SHP77 (cell line): ENCODE measurements around the gene NRARP.

ENCODE experiments used
- DNase-seq, 2 experiments: peaks; one replicate each; lab custom pipeline; 2025; lab: John Stamatoyannopoulos, UW

The NRARP gene

DNA sequence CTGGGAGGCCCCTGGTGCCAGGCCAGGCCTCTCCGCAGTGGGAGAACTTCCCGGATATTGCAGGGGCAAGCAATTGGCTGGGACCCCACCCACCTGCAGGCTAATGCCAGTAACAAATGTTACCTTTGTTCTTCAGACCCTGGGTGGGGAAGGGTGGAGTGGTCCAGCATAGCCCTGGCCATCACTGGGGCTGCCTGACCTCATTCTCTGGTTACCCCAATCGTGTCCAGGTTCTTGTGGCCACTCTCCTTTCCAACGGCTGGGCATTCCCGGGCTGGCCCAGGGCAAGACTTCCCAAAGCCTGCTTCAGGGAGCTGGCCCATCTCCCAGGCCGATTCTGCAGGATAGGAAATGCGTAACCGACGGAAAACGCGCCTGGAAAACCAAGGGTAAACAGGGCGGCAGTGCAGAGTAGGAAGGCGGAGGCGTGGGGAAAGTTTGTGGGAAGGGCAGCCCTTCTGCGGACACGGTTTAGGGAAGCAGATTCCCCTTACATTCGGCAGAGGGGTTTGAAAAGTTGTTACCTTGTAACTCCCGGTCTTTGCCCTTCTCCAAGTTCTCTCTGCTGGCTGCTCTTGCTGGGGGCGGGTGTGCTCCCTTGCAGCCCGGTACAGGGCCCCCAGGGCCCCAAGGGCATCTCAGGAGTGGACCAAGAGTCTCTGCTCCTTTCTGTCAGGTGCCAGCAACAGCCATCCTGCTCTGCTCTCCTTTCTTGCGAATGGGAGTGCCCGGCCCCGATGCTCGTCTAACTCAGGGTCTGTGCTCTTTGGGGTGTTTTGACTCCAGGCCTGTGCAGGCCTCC, 3.5 kb downstream of the NRARP start:
- DNase-seq = no peak

DNA sequence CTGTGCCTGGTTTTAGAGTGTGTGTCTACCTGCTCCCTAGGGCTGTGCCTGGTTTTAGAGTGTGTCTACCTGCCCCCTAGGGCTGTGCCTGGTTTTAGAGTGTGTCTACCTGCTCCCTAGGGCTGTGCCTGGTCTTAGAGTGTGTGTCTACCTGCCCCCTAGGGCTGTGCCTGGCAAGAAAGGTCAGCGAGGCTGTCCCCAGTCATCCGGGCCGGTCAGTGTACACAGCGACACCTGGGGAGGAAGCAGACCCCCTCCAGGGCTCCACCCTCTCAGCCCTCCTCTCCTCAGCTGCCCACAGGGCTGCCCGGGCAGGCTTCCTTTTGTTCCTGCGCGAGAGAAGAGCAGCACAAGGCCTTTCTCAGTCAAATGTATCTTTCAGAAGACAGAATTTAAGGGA, 4.1 kb downstream of the NRARP start:
- no peak for DNase-seq

DNA sequence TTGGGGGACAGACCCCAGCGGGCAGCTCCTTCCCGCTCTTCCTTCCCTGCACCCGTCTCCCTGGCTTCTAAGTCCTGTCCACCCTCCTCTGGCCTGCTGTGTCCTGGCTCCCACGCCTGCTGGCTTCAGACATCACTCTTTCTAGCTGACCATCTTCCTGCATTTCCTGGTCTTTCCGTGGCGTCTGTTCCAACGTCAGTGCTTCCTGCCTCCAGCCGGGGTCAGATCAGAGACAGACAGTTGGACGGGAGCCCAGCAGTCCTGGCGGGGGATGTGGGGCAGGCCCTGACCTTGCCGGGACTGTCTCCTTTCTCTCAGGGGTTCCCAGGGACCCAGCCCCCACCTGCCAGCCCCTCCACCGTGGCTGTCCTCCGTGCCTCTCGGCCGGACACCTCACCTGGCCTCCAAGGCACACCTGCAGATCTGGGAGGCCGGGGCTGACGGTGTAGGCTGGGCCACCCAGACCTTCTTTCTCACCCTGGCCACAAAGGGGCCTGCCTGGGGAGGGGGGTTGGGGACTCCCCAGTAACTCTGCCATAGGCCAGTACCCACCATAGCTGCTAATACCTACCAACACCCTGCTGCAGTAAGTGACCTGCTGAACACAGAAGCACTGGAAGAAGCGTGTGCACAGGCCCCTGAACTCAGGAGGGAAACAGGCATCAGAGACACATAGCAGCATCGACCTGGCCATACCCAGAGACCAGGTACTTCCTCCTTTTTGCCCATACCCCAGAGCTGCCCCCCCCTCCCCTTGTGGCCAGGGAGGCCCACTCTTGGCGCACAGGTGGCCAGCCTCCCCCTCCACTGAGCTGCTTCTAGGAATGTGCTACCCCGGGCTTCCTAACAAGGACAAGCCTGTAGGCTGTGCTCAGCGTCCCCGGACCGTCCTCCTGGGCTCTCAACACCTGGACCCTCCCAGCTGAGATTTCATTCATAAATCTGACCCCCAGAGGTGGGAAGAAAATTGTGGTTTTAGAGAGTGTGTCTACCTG, 5.1 kb downstream of the NRARP start:
- peak; percentile 33 to 40 for DNase-seq

DNA sequence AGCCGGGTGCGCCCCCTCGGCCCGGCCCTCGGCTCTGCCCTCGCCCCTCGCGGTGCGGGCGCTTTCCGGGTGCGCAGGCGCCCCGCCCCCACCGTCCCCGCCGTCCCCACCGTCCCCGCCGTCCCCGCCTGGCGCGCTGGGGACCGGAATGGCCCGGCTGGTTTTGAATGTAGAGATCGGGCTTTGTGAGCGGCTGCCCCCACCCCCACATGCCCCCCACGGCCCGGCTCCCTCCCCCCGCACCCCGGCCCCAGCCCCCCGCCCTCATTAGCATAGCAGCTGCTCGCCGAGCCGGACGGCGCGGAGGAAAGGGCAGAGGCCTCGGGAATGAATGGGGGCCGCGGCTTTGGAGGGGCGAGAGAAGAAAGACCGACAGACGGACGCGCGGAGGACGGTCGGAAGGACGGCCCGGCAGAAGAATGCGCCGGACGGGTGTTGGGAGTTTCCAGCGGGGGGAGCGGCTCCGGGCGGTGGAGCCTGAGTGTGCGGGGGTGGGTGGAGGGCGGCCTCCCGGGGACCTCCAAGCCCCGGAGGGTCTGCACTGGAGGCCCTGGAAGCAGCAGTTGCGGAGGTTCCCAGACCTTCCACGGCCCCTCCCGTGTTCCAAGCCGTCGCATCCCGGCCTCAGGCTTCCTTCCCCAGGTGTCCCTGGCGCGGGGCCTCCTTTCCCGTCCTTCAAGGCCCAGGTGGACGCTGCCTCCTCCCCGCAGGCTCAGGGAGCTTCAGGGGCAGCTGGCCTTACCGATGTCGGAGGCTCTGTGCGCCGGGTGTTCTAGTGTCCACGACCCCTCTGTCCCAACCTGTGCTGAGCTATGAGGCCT, 6.0 kb downstream of the NRARP start:
- peak in 1 of 2 experiments; percentile 31 for DNase-seq

DNA sequence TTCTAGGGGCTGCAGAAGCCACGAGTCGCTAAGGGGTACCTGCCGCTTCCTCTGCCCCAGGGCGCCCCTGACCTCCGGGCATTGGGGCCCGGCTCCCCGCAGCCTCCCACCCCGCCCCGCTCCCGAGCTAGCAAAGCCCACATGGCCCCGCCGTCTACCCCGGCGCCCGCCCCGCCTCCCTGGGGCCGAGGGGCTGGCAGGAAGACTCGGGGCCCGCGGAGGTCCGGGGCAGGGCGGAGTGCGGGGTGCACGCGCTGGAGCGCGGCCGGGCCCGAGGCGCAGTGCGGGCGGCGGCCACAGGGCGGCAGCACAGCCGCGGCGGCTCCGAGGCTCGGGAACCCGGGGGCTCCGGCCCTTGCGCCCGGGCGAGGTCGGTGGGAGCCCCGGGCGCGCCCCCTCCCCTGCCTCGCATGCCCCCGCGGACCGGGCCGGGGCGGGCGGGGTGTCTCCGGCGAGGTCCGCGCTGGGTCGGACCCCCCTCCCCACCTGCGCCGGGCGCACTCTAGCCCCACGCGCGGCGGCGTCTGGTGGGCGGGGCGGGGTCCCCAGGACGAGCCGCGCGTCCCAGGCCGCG, 6.7 kb downstream of the NRARP start:
- no peak for DNase-seq

DNA sequence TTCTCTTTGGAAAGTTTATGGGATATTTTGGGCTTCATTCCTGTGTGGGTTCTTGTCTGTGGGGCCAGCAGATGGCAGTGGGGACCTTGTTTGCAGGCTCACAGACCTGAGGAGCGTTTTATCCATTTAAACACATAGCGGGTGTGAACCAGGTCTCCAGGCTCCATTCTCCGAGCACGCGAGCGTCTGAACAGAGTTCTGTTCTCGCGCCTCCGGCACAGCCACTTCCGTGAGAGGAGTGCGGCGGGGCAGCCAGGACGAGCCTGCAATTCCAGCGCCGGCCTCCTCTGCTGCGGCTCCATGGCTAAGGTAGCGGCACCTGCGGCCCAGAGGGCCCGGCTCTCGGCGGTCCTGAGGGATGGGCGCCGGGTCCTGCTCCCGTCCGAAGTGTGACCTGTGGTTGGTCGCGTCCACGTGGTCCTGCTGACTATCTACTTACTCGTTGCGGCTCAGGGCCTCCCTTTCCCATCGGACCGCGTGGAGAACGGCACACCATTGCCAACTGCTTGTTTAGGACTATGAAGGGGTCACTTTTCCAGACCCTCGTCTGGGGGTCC, 7.3 kb downstream of the NRARP start:
- no peak for DNase-seq

DNA sequence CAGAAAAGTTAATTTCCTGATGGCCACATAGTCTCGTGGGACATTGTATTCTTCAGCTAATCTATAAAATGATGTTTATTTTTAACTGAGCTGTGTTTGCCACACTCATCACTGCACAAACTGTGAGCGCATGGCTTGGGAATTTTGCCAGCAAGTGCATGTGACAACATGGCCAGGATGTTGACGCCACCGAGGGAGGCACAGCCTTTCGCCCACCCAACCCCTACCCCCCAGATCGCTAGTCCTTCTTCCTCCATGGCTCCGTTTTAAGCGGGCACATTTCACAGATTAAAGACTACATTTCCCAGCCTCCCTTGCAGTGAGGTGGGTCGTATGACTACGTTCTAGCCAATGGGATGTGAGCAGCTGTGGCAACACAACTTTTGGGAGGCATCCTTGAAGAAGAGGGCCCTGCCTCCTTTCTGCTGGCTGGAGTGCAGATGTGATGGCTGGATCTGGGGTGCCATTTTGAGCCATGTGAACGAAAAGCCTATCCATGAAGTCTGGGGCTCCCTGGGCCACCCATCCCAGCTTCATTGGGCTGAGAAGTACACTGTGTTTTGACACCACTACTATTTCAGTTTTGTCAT, 7.9 kb downstream of the NRARP start:
- DNase-seq = peak; percentile 66 to 78

DNA sequence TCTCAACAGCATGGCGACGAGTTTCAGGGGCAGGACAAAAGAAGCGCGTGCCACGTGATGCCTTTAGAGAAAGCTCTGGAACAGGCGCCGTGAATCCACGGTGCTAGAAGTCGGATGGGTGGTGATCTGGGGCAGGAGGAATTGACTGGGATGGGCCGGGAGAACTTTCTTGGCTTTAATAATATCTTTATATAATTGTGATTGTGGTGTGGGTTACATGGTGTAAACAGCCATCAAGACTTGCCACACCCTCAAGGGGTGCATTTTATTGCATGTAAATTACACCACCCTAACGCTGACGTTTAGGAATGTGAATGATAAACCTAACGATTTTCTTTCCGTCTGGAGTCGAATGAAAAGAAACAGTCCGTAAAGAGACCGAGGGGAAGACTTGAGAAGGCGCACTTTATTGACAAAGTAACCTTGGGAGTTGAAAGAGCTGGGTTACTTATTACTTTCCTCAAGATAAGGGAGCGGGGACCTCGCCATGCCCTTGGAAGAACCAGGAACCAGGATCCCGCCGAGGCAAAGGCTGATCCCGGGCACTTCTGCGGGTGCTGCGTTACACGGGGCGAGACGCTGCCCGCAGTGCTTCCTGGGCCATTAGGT, 8.5 kb downstream of the NRARP start:
- DNase-seq = no peak

DNA sequence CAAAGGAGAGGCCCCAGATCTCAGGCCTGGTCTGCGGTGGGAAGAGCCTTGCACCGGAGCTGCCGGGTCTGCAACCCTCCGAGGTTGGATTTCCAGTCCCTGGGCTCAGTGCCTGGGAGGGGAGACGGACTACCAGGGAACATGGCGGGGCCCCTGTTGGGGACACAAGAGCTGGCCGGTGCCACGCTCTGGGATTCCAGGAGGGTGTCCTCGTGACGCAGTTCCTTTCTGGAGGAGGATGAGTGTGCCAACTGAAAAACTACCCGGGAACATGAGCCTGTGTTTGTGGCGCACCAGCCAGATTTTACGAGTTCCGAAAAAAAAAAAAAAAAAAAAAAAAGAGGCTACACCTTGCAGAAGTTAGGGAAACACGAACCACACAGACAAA, 9.0 kb downstream of the NRARP start:
- no peak for DNase-seq

DNA sequence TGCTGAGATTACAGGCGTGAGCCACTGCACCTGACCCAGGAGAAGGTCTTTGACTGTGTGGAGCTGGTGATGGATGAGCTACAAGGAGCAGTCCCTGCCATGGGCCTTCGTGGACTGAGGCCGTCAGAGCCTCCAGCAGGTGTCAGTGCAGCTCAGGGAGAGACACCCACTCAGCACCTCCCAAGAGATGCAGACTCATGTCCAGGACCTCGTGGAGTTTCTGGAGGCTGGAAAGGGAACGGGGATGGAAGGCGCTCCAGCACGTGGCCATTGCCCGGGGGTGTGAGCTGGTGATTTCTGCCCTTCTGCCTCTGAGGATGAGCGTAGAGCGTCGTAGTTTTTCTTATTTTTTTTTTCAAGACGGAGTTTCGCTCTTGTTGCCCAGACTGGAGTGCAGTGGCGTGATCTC, 15.1 kb downstream of the NRARP start:
- DNase-seq = peak; percentile 72 to 82

DNA sequence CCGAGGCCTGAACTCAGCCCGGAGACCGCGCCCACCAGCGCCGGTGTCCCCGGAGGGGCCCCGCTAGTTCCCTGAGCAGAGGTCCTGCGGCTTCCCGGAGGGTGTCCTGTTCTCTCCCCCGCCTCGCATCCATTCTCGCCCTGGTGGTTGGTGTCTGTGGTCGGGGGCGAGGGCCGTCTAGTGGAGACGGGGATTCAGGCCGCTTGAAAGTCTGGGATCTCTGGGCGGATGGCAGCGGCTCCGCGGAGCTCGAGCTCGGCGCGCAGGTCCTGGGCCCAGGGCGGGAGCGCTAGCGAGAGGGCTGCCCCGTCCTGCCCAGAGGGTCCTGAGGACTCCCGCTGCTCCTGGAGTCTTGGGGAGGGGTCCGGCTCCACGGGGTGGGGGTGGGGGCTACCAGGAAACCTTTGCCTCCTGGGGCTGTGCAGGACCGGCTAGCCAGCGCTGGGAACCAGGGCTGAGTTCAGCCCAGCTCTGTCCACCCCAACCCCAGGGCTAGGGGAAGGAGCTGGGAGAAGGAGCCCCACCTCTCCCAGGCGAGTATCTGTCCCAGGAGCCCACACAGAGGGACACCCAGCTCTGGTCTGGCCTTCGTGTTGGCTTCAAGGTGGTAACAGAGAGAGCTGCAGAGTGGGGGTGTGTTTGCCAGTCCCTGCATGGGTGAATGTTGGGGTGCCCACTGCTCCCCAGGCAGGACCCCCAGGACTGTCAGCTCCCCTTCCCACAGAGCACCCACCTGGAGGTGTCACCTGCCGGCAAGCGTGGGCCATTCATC, 20.5 kb downstream of the NRARP start:
- DNase-seq = no peak

DNA sequence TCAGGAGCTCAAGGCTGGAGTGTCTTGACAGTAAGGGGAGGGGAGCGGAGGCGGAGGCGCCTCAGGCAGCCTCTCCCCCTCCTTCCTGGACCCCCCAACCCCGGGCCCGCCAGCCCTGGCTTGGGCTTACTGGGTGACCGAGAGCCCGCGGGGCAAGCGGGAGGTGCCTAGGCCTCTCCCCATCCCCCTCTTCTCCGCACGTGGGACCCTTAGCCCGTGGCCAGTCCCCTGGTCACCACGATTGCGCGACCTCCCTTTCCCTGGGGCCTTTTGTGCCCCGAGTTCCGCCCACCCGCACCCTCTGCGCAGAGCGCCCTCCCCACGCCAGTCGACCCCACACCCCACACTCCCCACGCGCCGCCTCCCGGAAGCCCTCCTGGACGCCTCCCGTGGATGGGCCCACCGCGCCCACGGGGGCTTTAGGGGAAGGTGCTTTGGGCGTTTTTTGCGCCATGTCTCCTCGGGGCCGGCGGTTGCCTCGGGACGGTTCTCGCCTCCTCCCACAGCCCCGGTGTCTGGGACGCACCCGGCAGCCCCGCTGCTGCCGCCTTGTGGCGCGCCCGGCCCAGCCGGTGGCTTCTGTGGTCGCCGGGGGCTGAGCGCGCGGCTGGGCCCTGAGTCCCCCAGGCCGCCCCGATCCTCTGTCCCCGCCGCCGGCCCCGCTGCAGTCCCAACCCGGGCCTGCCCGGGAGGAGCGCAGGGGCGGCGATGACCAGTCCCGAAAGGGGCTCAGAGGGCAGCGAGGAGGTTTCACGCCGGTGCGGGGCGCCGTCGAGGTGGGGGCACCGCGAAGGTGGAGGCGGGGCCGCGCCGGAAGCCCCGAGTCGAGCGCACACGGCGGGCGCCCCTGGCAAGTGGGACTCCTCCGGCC, 21.4 kb downstream of the NRARP start:
- DNase-seq = no peak

DNA sequence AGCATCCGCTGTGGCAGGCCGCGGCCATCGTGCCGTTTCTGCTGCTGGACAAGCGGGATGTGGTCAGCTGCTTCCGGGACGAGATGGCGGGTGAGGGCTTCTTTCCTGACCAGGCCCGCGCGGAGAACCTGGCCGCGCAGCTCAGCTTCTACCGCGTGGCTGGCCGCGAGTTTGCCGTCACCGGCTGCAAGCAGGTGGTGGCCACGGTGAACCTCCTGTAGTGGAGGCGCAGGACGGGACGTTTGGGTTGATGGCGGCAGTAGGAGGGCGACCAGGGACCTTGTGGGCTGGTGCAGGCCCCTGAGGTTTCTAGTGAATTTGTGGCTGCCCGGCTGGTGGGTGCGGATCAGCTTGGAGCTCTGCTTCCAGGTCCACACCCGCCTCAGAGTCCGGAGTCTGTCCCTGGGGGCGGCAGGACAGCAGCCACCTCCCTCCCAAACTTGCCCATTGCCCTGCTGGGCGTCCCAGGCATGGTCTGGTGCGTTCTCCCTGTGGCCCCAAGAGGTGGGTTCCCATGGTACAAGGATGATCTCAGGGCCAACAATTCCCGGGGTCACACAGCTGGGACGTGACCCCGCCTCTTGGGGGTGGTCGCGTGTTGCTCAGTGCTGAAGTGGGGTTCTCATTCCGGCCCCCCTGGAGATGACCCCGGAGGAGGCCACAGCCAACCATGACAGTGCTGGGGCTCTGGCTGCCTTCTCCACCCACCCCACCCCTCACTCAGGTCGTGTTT, 22.2 kb downstream of the NRARP start:
- no peak for DNase-seq

DNA sequence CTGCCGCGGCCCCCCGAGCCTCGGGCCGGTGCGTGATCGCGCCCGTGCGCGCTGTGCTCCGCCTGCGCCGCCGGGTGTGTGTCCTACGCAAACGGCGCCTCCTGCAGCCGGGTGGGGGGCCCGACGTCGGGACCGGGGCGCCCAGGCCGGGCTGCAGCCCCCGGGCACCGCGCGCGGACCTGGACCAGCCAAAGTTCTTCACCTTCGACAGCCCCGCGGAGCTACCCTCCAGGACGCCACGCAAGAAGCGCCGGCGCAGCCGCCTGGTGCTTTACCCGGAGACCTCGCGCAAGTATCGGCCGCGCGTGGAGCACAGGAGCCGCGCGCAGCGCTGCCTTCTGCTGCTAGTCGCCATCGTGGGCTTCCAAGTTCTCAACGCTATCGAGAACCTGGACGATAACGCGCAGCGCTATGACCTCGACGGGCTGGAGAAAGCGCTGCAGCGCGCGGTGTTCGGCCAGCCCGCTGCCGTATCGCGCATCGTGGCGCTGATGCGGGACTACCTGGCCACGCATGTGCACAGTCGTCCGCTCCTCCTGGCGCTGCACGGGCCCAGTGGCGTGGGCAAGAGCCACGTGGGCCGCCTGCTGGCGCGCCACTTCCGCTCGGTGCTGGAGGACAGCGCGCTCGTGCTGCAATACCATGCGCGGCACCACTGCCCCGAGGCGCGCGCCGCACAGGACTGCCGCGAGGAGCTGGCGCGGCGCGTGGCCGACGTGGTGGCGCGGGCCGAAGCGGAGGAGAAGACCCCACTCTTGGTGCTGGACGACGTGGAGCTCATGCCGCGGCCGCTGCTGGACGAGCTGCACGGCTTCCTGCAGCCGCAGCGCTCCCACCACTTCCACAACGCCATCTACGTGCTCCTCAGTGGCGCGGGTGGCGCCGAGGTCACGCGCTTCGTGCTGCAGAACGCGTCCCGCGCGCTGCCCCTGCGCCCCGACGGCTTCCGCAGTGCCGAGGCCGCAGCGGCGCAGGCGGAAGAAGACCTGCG, 23.1 kb downstream of the NRARP start:
- no peak for DNase-seq

DNA sequence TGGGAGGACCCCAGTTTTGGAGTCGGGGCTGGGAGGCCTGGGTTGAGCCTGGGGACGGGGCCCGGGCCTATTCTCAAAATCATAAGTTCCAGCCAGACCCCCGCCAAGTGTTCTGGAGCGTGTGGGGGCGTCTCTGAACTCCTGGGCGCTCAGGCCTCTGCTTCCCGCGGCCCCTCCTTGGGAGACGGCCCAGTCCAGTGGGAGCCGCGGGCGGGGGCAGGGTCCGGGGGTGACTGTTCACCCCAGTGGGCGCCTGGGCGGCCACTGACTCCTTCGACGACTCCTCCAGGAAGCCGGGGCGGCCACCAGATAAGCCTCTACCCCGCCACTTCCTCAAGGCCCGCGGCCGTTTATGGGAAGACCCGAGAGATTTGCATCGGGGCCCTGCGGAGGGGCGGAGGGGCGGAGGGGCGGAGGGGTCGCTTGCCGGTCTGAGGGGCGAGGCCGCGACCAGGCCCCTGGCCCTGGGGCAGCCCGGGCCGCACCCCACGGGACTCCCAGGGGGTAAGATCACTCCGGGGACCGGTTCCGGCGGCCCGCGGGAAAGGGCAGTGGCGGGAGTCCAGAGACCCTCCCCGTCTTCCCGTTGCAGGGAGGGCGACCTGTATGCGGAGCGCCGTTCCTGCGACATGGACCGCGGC, 23.9 kb downstream of the NRARP start:
- no peak for DNase-seq

DNA sequence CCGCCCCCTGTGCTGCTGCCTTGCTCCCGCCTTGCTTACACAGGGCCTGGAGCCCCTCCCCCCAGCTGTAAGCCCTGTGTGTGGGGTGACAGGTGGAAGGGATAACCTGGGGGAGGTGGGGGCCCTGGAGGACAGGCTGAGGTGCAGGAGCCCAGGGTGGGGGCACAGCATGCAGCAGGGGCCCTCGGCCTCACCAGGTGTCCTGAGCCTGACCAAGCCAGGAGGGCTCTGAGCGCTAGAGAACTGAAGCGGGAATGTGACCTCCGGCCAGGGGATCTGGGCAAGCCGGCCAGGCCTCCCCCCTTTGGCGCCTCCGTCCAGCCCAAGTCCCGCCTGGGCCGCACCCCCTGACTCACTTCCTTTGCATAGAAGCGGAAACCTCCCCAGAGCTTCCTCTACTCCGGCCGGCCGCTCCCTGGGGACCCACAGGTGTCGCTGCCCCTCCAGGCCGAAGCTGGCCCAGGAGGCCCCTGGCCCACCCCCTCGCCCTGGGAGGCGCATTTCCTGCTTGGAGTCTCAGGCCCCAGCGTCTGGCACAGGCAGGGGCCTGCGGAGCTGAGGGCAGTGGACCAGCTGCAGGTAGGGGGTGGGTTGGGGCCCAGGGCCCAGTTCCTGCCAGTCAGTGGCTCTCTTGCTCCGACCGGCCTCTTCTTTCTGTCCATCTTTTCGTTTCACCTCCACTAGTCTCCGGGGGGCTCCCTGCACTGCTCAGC, 24.6 kb downstream of the NRARP start, which contains the start of gene TOR4A:
TSS of gene TOR4A (plus strand) at position 398 of the 713 bp plus-strand sequence. CDS start 964 bp downstream, outside the sequence.
- DNase-seq = no peak
